ENCODE results near the gene JPT1.
"Not testable (repeated sequence)": the region's sequence is repeated elsewhere in the genome, so short reads cannot be mapped to it uniquely, and the experiment has no call there.

JPT1 gene

GRCh38 chr17:75154195-75155106 lies at the start of gene JPT1:
Gene JPT1, minus strand, starts transcription at chr17:75154512. Its CDS starts 115 bp downstream, at chr17:75154397.
- DNase-seq, result peak; percentile 84

GRCh38 chr17:75199886-75200618 lies 45.7 kb upstream of the JPT1 start:
- no peak for DNase-seq

GRCh38 chr17:75194879-75195278 lies 40.6 kb upstream of the JPT1 start:
- DNase-seq, result no peak

GRCh38 chr17:75191584-75191983 lies 37.3 kb upstream of the JPT1 start:
- no peak for DNase-seq

- no peak for DNase-seq
Observed at GRCh38 chr17:75188614-75189013, 34.3 kb upstream of the JPT1 start.

- no peak for DNase-seq
Observed at GRCh38 chr17:75183999-75184884, 29.9 kb upstream of the JPT1 start.

GRCh38 chr17:75182569-75183436 lies 28.5 kb upstream of the JPT1 start, which contains the start of gene SUMO2:
Gene SUMO2, minus strand, starts transcription at chr17:75182959. Its CDS starts 125 bp downstream, at chr17:75182834.
- DNase-seq, result peak; percentile 91

GRCh38 chr17:75182319-75182568 lies 27.9 kb upstream of the JPT1 start:
- no peak for DNase-seq

- DNase-seq, result no peak
Observed at GRCh38 chr17:75181608-75182318, 27.5 kb upstream of the JPT1 start.

GRCh38 chr17:75181110-75181509 lies 26.8 kb upstream of the JPT1 start:
- no peak for DNase-seq

- DNase-seq, result no peak
Observed at GRCh38 chr17:75178453-75178852, 24.1 kb upstream of the JPT1 start.

GRCh38 chr17:75176625-75177024 lies 22.3 kb upstream of the JPT1 start:
- DNase-seq, result no peak

- DNase-seq, result no peak
Observed at GRCh38 chr17:75174996-75175395, 20.7 kb upstream of the JPT1 start.

- no peak for DNase-seq
Observed at GRCh38 chr17:75173526-75173925, 19.2 kb upstream of the JPT1 start.

GRCh38 chr17:75168998-75169397 lies 14.7 kb upstream of the JPT1 start:
- DNase-seq, result no peak

GRCh38 chr17:75164606-75165005 lies 10.3 kb upstream of the JPT1 start:
- not testable (repeated sequence) for DNase-seq

- DNase-seq, result no peak
Observed at GRCh38 chr17:75163074-75163473, 8.8 kb upstream of the JPT1 start.

GRCh38 chr17:75160211-75160610 lies 5.9 kb upstream of the JPT1 start:
- no peak for DNase-seq

GRCh38 chr17:75159196-75160031 lies 5.1 kb upstream of the JPT1 start:
- no peak for DNase-seq

GRCh38 chr17:75158480-75158879 lies 4.2 kb upstream of the JPT1 start:
- not testable (repeated sequence) for DNase-seq
